Stomach (tissue), 4 donors: ENCODE measurements around the gene LY9.

Experiments used
- EP300 ChIP-seq: sonication (generic); formaldehyde crosslinking; IDR thresholded peaks from one replicate; pipeline ENCODE4 v1.6.1; 2017; ENCODE audit warnings: antibody characterized with exemption
- POLR2A ChIP-seq, 4 donors: fragments of 450-650 bp; IDR thresholded peaks; one replicate each; pipeline ENCODE4 v1.6.1; 2016; ENCODE audit warnings: antibody characterized with exemption in 4 of 4, control low read depth in 2 of 4, mild to moderate bottlenecking in 1 of 4, moderate library complexity in 1 of 4
- POLR2AphosphoS5 ChIP-seq, 3 donors: sonication (generic); formaldehyde crosslinking; IDR thresholded peaks; one replicate each; pipeline ENCODE4 v1.6.1; 2016; ENCODE audit warnings: antibody characterized with exemption in 3 of 3
- TF ChIP-seq, protein P1 (sequence below), 7 experiments: fragments of 450-650 bp in 4 of 7; fragments of 200-600 bp in 3 of 7; sonication (generic) in 3 of 7; IDR thresholded peaks; one replicate each; pipeline ENCODE4 v1.5.1; 2016 to 2019; ENCODE audit warnings: antibody characterized with exemption in 7 of 7, control low read depth in 2 of 7, mild to moderate bottlenecking in 1 of 7

DNA sequence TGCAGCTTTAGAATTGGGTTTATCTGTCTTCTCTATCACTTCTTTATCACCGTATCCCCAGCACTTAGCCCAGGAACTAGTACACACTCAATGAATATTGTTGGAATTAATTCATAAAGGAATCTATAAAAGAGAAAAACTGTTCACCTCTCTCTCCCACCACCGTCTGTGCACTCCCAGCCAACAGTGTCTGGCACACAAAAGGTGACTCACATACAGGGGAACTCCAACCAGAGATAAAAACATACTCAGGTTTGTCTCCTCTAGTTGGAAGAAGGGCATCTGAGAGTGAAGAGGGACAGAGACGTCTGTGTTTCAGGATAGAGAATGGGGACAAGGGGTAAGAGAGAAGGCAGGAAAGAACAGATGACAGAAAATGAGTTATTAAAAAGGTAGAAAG, 79.0 kb downstream of the LY9 start:
- TF ChIP-seq, protein P1, sequence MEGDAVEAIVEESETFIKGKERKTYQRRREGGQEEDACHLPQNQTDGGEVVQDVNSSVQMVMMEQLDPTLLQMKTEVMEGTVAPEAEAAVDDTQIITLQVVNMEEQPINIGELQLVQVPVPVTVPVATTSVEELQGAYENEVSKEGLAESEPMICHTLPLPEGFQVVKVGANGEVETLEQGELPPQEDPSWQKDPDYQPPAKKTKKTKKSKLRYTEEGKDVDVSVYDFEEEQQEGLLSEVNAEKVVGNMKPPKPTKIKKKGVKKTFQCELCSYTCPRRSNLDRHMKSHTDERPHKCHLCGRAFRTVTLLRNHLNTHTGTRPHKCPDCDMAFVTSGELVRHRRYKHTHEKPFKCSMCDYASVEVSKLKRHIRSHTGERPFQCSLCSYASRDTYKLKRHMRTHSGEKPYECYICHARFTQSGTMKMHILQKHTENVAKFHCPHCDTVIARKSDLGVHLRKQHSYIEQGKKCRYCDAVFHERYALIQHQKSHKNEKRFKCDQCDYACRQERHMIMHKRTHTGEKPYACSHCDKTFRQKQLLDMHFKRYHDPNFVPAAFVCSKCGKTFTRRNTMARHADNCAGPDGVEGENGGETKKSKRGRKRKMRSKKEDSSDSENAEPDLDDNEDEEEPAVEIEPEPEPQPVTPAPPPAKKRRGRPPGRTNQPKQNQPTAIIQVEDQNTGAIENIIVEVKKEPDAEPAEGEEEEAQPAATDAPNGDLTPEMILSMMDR (IDR thresholded peaks at IDR 0.05): no peak
- TF ChIP-seq POLR2A (IDR thresholded peaks at IDR 0.05) (no peak), EP300 (no peak), POLR2AphosphoS5 (IDR thresholded peaks at IDR 0.05) (no peak)
